Activated CD4-positive, alpha-beta T cell treated with anti-CD3 and anti-CD28 coated beads, Interleukin-2, Interleukin-4, amounts not matched to agents 100 ng/mL and 50 ng/mL, durations not matched to agents 16 hours and 8 hours (primary cell): ENCODE data around the gene GALNT17.
"Not testable (repeated sequence)": the region's sequence is repeated elsewhere in the genome, so short reads cannot be mapped to it uniquely, and the experiment has no call there.

ENCODE experiments used
- DNase-seq: peaks from one replicate; pipeline ENCODE4 v3.0.0-alpha.2; 2020; ENCODE audit warnings: low spot score

The GALNT17 gene

GRCh38 chr7:71695186-71695585 is 563.2 kb downstream of the GALNT17 start:
- no peak for DNase-seq

GRCh38 chr7:71696511-71696910 is 564.6 kb downstream of the GALNT17 start:
- no peak for DNase-seq

GRCh38 chr7:71697400-71697799 is 565.5 kb downstream of the GALNT17 start:
- DNase-seq = no peak

GRCh38 chr7:71705217-71705616 is 573.3 kb downstream of the GALNT17 start:
- peak; percentile 0 for DNase-seq

- no peak for DNase-seq
Observed at GRCh38 chr7:71705901-71706596, 574.1 kb downstream of the GALNT17 start.

- no peak for DNase-seq
Observed at GRCh38 chr7:71706597-71706975, 574.6 kb downstream of the GALNT17 start.

- no peak for DNase-seq
Observed at GRCh38 chr7:71707041-71707440, 575.1 kb downstream of the GALNT17 start.

- DNase-seq = no peak
Observed at GRCh38 chr7:71708710-71709109, 576.8 kb downstream of the GALNT17 start.

- DNase-seq = no peak
Observed at GRCh38 chr7:71710442-71710841, 578.5 kb downstream of the GALNT17 start.

GRCh38 chr7:71712653-71713180 is 580.8 kb downstream of the GALNT17 start:
- DNase-seq = no peak

GRCh38 chr7:71716690-71717089 is 584.7 kb downstream of the GALNT17 start:
- DNase-seq = no peak

- no peak for DNase-seq
Observed at GRCh38 chr7:71718563-71718962, 586.6 kb downstream of the GALNT17 start.

- no peak for DNase-seq
Observed at GRCh38 chr7:71721742-71722141, 589.8 kb downstream of the GALNT17 start.

- no peak for DNase-seq
Observed at GRCh38 chr7:71723859-71724258, 591.9 kb downstream of the GALNT17 start.

GRCh38 chr7:71727347-71727746 is 595.4 kb downstream of the GALNT17 start:
- no peak for DNase-seq

- DNase-seq = no peak
Observed at GRCh38 chr7:71731740-71732139, 599.8 kb downstream of the GALNT17 start.

- DNase-seq = peak; percentile 71
Observed at GRCh38 chr7:71733107-71733870, 601.3 kb downstream of the GALNT17 start.

- peak; percentile 51 for DNase-seq
Observed at GRCh38 chr7:71735961-71736556, 604.1 kb downstream of the GALNT17 start.

GRCh38 chr7:71737931-71738540 is 606.1 kb downstream of the GALNT17 start:
- not testable (repeated sequence) for DNase-seq

- DNase-seq = no peak
Observed at GRCh38 chr7:71739520-71740173, 607.7 kb downstream of the GALNT17 start.

GRCh38 chr7:71740174-71740560 is 608.2 kb downstream of the GALNT17 start:
- DNase-seq = no peak

- no peak for DNase-seq
Observed at GRCh38 chr7:71746006-71746405, 614.1 kb downstream of the GALNT17 start.
